Left ventricle myocardium superior (tissue), 1 donor: ENCODE measurements around the gene TMEM120B. TPM values are rescaled to one million over a fixed set of nuclear protein-coding genes. Genes with fewer than 3 reads are reported as not detected.

Experiments used
- ATAC-seq: fragments of 200-7000 bp; cut with Tn5 transposase; one replicate; pipeline ENCODE4 v1.9.1; 2020; ENCODE audit warnings: mild to moderate bottlenecking, moderate library complexity
- DNase-seq: peaks from one replicate; pipeline ENCODE4 v3.0.0-alpha.2; 2020
- intact Hi-C: fragments of 100-400 bp; cut with micrococcal nuclease; formaldehyde crosslinking; loops from one replicate; pipeline ENCODE4 v1.11.0; 2022
- total RNA-seq: library from RNA; stranded (reverse); fragmentation: NEBNext Ultra II Directional; extraction: Animal tissue kit (Norgen Biotek cat#: 25700); gene quantifications from one replicate; pipeline ENCODE4 v1.2.1, GENCODE V29; 2021
- donor health status: DM: no; HTN: yes; CAD: no; lungs with severe emphysema.

The TMEM120B gene
- total RNA-seq, 1 donor from 2014 or later, result 9.9 TPM

GRCh38 chr12:121807642-121808347 lies 95.2 kb downstream of the TMEM120B start:
- ATAC-seq (no peak), DNase-seq (no peak)
- intact Hi-C loops, result no loop called here

DNA sequence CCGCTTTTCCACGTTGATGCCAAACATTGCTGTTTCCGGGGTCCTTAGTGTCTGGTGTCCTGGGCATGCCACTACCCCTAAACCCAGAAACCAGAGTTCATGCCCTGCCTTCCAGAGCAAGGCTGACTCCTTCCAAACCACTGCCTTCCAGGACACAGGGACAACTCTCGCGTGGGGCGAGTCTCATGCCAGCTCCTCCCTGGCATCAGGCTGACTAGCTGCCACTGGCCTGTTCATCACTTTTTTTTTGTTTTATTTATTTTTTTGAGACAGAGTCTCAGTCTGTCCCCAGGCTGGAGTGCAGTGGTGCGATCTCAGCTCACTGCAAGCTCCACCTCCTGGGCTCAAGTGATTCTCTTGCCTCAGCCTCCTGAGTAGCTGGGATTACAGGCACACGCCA lies 96.1 kb downstream of the TMEM120B start:
- ATAC-seq (no peak), DNase-seq (no peak)
- intact Hi-C loops, result no loop called here

DNA sequence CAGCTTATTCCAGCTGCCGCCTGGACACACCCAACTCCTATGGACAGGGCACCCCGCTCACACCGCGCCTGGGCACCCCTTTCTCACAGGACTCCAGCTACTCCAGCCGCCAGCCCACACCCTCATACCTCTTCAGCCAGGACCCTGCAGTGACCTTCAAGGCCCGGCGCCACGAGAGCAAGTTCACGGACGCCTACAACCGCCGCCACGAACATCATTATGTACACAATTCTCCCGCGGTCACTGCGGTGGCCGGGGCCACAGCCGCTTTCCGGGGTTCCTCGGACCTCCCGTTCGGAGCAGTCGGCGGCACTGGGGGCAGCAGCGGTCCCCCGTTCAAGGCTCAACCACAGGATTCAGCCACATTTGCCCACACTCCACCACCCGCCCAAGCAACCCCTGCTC lies 97.2 kb downstream of the TMEM120B start:
- ATAC-seq, result no peak
- DNase-seq, result no peak

DNA sequence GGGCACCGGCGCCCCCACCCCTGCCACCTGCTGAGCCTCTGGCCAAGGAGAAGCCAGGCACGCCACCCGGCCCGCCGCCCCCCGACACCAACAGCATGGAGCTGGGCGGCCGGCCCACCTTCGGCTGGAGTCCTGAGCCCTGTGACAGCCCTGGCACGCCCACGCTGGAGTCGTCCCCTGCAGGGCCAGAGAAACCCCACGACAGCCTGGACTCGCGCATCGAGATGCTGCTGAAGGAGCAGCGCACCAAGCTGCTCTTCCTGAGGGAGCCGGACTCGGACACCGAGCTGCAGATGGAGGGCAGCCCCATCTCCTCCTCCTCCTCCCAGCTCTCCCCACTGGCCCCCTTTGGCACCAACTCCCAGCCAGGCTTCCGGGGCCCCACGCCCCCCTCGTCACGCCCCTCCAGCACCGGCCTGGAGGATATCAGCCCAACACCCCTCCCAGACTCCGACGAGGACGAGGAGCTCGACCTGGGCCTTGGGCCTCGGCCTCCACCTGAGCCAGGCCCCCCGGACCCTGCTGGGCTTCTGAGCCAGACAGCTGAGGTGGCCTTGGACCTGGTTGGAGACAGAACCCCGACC lies 97.8 kb downstream of the TMEM120B start:
- intact Hi-C loops, result no loop called here
- DNase-seq, result peak; percentile 27
- no peak for ATAC-seq

More for the DNA sequence above, 97.2 kb downstream of the TMEM120B start:
- intact Hi-C loops, result no loop called here

GRCh38 chr12:121810833-121811433 lies 98.4 kb downstream of the TMEM120B start:
- no peak for ATAC-seq
- intact Hi-C loops, result no loop called here

DNA sequence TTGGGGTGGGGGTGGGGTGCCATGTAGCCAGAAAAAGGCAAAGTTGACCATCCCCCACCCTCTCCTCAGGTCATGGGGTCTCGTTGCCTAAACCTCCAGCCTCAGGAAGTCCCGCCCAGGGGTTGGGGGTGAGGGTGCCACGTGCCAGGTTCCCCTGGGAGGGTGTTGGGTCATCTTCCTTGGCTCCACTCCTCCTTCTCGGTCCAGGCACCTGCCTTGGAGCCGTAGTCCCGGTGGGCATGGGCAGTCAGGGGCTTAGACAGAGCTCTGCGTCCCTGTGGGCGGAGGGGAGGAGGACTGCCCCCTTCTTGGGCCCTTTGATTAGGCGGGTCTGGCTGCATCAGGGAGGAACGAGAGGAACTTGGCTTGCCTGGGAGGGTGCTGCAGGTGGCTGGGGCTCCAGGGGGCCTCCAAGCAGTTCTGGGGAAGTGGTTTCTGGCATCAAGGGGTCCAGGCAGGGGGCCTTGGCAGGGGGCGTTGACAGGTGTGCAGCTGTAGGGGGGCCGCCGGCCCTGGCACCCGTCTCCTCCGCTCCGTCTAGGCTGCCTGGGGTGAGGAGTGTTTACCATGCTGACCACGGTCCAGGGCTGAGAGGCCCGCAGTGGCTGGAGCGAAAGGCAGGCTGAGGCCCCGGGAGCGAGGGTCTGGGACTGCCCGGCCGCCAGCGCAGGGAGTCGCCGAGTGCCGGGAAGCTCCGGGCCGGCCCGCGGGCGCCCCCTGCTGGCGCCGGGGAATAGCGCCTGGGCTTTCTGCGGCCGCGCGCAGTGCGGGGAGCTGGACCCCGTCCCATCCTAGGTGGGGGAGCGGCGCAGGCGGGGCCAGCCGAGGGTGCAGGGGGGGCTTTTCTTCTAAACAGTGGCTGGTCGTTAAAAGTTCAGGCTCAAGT lies 99.1 kb downstream of the TMEM120B start:
- ATAC-seq (peak; percentile 88), DNase-seq (peak; percentile 87)
- intact Hi-C loops, result no loop called here

More at GRCh38 chr12:121810833-121811433, 98.4 kb downstream of the TMEM120B start:
- no peak for DNase-seq

GRCh38 chr12:121812320-121812871 lies 99.8 kb downstream of the TMEM120B start:
- intact Hi-C loops, result no loop called here
- ATAC-seq (peak; percentile 90), DNase-seq (peak; percentile 88)

DNA sequence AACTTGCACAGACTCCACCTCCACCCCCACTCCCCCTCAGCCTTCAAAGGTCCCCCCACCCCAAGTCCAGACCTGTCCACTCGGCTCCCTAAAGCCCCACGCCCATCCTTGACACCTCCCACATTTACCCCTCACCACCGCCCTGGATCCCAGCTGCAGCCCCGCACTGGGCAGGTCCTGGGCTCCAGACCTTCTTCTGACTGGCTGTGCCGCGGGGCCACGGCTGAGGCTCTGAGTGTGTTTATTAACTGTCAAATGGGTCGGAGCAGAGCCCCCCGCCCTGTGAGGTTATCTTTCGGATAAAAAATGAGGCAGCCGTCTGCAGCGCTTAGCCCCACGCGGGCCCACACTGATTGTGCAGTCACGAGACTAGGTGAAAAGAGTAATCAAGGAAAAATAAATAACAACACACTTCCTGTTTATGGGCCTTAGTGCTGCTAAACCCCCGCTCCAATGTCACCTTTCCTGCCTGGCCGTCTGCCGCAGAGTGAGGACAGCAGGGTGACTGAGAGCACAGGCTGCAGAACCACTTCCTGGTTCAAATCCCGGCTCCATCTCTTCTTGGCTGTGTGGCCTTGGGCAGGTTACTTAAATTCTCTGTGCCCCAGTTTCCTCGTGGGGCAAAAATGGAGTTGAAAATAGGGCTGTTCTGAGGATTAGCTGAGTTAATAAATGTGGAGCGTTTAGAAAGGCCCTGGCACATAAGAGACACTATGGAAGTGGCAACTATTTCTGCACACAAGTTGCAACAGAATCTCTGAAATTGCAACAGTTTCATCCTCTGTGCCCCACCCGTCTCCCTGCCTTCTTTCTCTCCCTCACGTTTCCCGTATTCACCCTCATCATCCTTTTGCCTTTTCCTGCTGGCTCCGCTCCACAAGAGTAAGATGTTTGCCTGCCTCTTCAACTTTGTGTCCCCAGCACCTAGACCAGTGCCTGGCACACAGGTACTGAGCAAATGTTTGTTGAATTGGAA lies 100.7 kb downstream of the TMEM120B start:
- DNase-seq, result peak; percentile 47
- intact Hi-C loops, result no loop called here

DNA sequence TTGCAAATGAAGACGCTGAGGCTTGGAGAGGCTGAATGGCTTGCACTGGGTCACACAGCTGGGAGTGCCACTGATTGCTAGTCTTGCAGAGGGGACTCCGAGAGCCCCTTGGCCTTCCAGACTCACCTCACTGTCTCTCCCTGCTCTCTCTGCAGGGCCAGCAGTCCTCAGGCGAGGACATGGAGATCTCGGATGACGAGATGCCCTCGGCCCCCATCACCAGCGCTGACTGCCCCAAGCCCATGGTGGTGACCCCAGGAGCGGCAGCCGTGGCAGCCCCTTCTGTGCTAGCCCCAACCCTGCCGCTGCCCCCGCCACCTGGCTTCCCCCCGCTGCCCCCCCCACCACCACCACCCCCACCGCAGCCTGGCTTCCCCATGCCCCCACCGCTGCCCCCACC lies 101.4 kb downstream of the TMEM120B start:
- ATAC-seq (no peak), DNase-seq (no peak)
- intact Hi-C loops, result no loop called here

More for the DNA sequence above, 100.7 kb downstream of the TMEM120B start:
- peak; percentile 7 for ATAC-seq

DNA sequence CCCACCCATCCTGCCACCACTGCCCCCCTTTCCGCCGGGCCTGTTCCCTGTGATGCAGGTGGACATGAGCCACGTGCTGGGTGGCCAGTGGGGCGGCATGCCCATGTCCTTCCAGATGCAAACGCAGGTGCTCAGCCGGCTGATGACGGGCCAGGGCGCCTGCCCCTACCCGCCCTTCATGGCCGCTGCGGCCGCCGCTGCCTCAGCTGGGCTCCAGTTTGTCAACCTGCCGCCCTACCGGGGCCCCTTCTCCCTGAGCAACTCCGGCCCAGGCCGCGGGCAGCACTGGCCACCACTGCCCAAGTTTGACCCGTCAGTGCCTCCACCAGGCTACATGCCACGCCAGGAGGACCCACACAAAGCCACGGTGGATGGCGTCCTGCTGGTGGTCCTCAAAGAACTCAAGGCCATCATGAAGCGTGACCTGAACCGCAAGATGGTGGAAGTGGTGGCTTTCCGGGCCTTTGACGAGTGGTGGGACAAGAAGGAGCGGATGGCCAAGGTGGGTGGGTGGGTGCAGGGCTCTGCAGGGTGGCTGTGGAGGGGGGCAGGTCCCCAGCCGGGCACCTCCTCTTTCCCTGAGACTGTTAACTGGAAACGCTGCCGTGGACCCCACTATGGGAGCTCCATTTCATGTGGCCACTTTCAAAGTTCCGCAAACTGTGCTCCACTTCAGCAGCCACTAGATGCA lies 102.0 kb downstream of the TMEM120B start:
- DNase-seq (no peak), ATAC-seq (no peak)
- intact Hi-C loops, result no loop called here

DNA sequence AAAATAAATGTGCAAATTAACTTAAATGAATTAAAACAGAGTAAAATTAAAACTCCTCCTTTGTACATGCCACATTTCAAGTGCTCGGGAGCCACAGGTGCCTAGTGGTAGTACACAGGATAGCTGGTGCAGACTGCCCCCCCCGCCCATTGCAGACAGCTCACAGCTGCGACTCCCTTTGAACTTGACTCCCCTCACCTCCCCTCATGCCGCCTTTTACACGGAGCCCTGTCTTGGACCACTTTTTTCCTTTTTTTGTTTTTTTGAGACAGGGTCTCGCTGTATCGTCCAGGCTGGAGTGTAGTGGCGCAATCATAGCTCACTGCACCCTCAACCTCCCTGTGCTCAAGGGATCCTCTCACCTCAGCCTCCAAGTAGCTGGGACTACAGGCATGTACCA lies 102.7 kb downstream of the TMEM120B start:
- ATAC-seq (no peak), DNase-seq (no peak)
- intact Hi-C loops, result no loop called here

DNA sequence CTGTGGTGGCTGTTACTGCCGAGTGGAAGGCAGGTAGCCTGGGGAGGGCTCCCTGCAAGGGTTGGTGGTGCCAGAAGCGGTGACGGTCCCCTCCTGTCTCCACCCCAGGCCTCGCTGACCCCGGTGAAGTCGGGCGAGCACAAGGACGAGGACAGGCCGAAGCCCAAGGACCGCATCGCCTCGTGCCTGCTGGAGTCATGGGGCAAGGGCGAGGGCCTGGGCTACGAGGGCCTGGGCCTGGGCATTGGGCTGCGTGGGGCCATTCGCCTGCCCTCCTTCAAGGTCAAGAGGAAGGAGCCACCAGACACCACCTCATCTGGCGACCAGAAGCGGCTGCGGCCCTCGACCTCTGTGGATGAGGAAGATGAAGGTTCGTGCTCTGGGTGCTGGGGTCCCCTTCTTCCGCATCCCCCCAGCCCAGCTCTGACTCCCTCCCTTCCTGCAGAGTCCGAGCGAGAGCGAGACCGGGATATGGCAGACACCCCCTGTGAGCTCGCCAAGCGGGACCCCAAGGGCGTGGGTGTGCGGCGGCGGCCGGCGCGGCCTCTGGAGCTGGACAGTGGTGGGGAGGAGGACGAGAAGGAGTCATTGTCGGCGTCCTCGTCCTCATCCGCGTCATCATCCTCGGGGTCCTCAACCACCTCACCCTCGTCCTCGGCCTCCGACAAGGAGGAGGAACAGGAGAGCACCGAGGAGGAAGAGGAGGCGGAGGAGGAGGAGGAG lies 104.5 kb downstream of the TMEM120B start:
- no peak for ATAC-seq
- no peak for DNase-seq
- intact Hi-C loops, result no loop called here

DNA sequence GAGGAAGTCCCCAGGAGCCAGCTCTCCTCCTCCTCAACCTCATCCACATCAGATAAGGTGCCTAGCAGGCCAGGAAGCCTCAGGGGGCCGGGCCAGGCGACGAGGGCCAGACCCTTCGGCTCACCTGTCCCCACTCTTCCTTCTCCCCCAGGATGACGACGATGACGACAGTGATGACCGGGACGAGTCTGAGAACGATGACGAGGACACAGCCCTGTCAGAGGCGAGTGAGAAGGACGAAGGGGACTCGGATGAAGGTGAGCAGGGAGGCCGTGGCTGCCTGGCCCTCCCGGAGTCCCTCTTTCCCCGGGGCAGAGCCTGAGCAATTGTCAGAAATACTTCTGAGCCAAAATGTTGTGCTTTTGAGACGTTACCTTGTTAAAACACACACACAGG lies 105.1 kb downstream of the TMEM120B start:
- DNase-seq (peak; percentile 13), ATAC-seq (no peak)
- intact Hi-C loops, result no loop called here

DNA sequence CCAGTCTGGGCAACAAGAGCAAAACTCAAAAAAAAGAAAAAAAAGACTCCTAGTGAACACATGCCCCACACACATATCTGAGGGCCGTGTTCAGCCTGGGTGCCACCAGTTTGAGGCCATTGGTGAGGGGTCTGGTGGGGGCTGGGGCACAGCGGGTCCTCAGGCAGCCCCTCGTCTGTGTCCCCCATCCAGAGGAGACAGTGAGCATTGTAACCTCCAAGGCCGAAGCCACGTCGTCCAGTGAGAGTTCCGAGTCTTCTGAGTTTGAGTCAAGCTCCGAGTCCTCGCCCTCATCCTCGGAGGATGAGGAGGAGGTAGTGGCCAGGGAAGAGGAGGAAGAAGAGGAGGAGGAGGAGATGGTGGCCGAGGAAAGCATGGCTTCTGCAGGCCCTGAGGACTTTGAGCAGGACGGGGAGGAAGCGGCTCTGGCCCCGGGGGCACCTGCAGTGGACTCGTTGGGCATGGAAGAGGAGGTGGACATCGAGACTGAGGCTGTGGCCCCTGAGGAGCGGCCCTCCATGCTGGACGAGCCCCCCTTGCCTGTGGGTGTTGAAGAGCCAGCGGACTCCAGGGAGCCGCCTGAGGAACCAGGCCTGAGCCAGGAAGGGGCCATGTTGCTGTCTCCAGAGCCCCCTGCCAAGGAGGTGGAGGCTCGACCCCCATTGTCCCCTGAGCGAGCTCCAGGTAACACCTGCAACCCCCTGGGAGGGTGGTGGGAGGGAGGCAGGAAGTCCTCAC lies 106.8 kb downstream of the TMEM120B start:
- no peak for ATAC-seq
- intact Hi-C loops, result no loop called here
- DNase-seq, result no peak

DNA sequence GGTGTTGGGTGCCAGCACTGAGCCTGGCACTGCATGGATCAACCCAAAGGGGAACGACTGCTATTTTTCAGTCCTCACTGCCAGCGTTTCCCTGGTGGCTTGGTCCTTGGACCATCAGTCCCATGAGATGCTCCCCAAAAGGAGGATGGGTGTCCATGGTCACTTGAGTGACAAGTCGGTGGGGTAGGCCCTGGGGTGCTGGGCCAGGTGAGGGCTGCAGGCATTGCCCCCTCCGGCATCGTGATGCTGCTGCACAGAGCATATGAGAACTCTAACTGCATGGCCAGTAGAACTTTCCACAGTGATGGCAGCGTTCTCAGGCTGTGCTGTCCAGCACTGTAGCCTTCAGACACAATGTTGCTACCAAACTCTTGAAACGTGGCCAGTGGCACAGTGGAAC lies 107.5 kb downstream of the TMEM120B start:
- ATAC-seq (no peak), DNase-seq (no peak)
- intact Hi-C loops, result no loop called here

DNA sequence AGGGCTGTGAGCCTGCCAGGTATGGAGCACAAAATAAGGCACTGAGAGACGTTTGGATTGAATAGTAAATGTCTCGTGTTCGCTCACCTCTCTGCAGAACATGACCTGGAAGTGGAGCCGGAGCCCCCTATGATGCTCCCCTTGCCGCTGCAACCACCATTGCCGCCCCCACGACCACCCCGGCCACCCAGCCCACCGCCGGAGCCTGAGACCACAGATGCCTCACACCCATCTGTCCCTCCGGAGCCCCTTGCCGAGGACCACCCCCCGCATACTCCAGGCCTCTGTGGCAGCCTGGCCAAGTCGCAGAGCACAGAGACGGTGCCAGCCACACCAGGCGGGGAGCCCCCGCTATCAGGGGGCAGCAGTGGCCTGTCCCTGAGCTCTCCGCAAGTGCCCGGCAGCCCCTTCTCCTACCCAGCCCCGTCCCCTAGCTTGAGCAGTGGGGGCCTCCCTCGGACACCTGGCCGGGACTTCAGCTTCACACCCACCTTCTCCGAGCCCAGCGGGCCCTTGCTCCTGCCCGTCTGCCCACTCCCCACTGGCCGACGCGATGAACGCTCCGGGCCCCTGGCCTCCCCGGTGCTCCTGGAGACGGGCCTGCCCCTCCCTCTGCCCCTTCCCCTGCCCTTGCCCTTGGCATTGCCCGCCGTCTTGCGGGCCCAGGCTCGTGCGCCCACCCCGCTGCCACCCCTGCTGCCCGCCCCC lies 110.0 kb downstream of the TMEM120B start:
- intact Hi-C loops, result no loop called here
- peak; percentile 23 for DNase-seq
- peak; percentile 5 for ATAC-seq
